T-helper 2 cell treated with Interferon-gamma antibody and Interleukin-4, amounts not matched to agents 100 ng/mL and 5 ng/mL, for 36 hours (primary cell): ENCODE results near the gene FZD10. TPM values are rescaled to one million over a fixed set of nuclear protein-coding genes. Genes with fewer than 3 reads are reported as not detected.

Source experiments
- intact Hi-C: fragments of 100-400 bp; cut with micrococcal nuclease; formaldehyde crosslinking; loops from one replicate; pipeline ENCODE4 v1.15.1; 2023
- total RNA-seq: library from RNA; stranded (reverse); gene quantifications from 2 replicates; pipeline ENCODE4 v1.2.3, GENCODE V29; 2022

The FZD10 gene
- total RNA-seq, 1 donor from 2014 or later, result not detected

DNA sequence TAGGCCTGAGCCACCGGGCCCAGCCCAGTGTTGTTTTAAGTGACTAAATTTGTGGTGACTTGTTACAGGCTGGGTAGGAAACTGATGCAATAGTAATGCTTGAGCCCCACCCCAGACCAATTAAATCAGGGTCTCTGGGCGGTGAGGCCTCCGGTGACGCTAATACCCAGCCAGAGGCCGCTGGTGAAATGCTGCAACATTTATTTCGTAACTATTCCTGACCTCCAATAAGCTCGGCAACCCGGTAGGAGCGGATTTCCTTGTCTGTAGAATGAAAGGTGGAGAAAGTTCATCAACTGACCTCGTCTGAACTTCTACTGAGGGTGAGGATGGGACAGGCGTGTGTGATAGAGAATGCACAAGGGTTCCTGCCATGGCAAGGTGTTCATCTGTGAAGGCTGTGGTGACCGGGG, 42.3 kb downstream of the FZD10 start:
- intact Hi-C loops, result no loop called here

DNA sequence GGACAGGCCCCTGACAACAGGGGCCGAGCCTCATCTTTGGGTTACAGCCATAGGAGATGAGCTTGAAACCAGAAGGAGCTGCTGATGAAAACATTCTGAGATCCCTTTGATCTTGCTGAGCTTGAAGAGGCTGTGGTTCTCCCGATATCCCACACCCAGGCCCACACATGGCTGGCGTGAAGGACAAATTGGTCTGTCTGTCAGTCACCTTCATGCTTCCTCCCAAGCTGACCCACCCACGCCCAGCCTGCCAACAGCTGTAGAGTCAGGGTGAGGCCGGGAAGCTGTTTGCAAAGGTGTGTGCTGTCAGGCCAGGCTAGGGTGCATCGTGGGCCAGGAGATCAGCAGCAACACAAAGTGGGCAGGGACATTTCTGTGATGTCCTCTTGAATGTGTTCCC, 43.2 kb downstream of the FZD10 start:
- intact Hi-C loops, result no loop called here

DNA sequence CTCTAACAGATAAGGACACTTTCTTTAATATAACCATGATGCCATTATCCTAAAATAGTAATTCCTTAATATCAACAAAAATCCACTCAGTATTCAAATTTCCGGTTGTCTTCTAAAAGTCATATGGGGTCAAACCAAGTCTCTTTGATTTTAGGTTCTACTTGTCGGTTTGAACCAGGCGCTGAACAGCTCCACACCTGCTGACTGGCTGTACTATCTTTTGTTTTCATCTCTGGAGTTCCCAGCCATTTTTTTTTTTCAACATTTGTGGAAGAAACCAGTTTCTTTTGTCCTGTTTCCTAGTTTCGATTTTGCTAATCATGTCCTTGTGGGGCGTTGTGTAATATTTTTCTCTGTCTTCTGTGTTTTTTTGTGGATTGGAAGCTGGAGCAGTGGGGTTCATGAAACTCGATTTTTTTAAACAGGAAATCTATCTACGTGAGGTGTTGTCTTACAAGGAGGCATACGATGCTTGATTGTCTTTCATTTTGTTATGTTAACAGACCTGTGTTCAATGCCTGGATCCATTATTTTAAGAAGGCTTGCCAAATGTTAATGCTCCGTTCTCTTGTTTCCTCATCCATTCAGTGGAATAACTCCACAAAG, 50.2 kb downstream of the FZD10 start:
- intact Hi-C loops, result no loop called here

DNA sequence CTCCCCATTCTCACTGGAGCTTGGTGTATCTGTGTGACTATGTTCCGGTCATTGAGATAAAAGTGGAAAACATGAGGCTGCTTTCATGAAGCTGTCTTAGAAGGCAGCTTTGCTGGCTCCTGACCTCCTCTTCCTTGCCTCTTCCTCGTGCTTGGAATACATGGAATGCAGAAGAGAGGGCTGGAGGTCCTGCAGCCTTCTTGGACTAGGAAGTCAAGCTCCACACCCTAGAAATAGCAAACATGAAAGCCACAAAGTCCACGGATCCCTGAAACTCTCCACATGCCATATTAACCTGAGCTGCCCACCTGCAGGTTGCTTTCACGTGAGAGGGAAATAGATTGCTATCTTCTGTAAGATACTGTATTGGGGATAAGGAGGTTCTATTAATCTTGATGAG, 51.0 kb downstream of the FZD10 start:
- intact Hi-C loops, result no loop called here

DNA sequence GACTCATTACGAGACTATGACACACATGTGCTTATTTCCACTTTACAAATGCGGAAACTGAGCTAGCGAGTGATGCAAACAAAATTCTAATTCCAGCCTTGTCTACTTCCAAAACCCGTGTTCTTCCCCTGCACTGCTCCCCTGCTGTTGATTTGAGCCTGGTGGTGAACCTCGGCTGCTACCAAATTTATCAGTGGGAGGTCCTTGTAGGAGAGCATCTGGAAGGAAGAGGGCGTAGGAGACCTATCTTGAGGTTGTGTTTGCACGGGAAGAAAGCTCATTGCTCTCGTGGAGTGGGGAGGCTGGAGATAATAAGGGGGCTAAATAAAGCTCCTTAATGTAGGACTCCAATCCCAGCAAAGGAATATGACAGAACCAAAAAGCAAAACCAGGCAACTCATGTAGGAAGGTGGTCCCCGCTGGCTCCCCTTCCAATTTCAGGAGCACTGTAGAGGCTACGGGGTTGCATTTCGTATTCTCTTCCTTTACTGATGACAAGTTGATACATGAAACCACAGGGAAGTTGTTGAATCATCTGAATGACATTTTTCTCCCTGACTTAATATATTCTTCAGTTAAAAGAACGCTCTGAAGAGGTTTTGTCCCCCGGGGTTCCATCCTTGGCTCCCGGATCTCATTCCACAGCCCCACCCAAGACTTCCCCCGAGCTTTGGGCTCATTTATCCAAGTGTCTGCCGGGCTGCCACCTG, 52.6 kb downstream of the FZD10 start:
- intact Hi-C loops, result no loop called here

Other genes with a start within 250 kb of the FZD10 start
- 0.25 and 0.27 TPM in 2 replicates for gene PIWIL1, start 175.4 kb downstream of the FZD10 start, total RNA-seq